A549 (cell line): ENCODE measurements around the gene OR6K2. TPM values are rescaled to one million over a fixed set of nuclear protein-coding genes. Genes with fewer than 3 reads are reported as not detected.
"Not testable (repeated sequence)": the region's sequence is repeated elsewhere in the genome, so short reads cannot be mapped to it uniquely, and the experiment has no call there.

Experiments
- ATAC-seq, 2 experiments: fragments of 200-7000 bp in 1 of 2; fragments of >200 bp in 1 of 2; cut with Nextera tagmentation in 1 of 2; cut with Tn5 transposase in 1 of 2; 3 replicates each; pipeline versions ENCODE4 v1.8.0 to v1.9.1; 2018 to 2020; ENCODE audit warnings: mild to moderate bottlenecking in 1 of 2, moderate library complexity in 1 of 2
- CTCF ChIA-PET: fragments of 300-600 bp; sonication (Branson Sonifier 250); formaldehyde crosslinking; extraction: SDS; loops from one replicate; lab custom pipeline; 2021; ENCODE audit warnings: antibody characterized with exemption, inconsistent platforms; lab: Yijun Ruan, JAX
- POLR2A ChIA-PET: fragments of 350-600 bp; formaldehyde crosslinking; extraction: SDS; loops from one replicate; lab custom pipeline; 2021; ENCODE audit warnings: antibody characterized with exemption, inconsistent platforms; lab: Yijun Ruan, JAX
- DNase-seq, 2 experiments: peaks; one replicate each; pipeline versions ENCODE4 v3.0.0 to v3.0.0-alpha.2; 2011 to 2016; ENCODE audit warnings: low read depth in 1 of 2, low spot score in 1 of 2
- FAIRE-seq: peaks from 2 replicates; lab custom pipeline; 2011; peaks lifted over from hg19 to GRCh38; lab: Jason Lieb, UNC
- H3K27ac ChIP-seq, 2 experiments: fragments of >200 bp; sonication (Bioruptor Twin); formaldehyde crosslinking; 3 replicates each; pipeline ENCODE4 v1.5.1; 2016 to 2017
- H3K4me1 ChIP-seq: fragments of >200 bp; sonication (Bioruptor Twin); formaldehyde crosslinking; 3 replicates; pipeline ENCODE4 v1.6.1; 2016
- H3K4me2 ChIP-seq: fragments of >200 bp; sonication (Bioruptor Twin); formaldehyde crosslinking; 3 replicates; pipeline ENCODE4 v1.6.1; 2016
- H3K4me3 ChIP-seq: fragments of >200 bp; sonication (Bioruptor Twin); formaldehyde crosslinking; 3 replicates; pipeline ENCODE4 v1.5.1; 2016
- H3K9me3 ChIP-seq: fragments of >200 bp; sonication (Bioruptor Twin); formaldehyde crosslinking; 3 replicates; pipeline ENCODE4 v1.6.1; 2016
- CBX2 ChIP-seq: fragments of 200-600 bp; sonication (generic); IDR thresholded peaks from 2 replicates; pipeline ENCODE4 v1.6.1; 2016; ENCODE audit warnings: low read depth, mild to moderate bottlenecking, borderline replicate concordance
- CBX8 ChIP-seq: fragments of 200-600 bp; sonication (generic); IDR thresholded peaks from 2 replicates; pipeline ENCODE4 v1.6.1; 2016
- CHD2 ChIP-seq: fragments of 150-350 bp; IDR thresholded peaks from 2 replicates; pipeline ENCODE4 v1.6.1; 2014; ENCODE audit warnings: low read length; ENCODE audit not compliant: partially characterized antibody
- CHD4 ChIP-seq: fragments of 200-600 bp; sonication (generic); IDR thresholded peaks from 2 replicates; pipeline ENCODE4 v1.6.1; 2016; ENCODE audit warnings: antibody characterized with exemption, mild to moderate bottlenecking, borderline replicate concordance
- FOSB ChIP-seq: fragments of 250-450 bp; sonication (Bioruptor Pico); IDR thresholded peaks from 2 replicates; pipeline ENCODE4 v1.5.0; 2020; ENCODE audit warnings: mild to moderate bottlenecking, moderate library complexity
- FOSL2 ChIP-seq, 2 experiments: fragments of 450-650 bp in 1 of 2; fragments of >200 bp in 1 of 2; sonication (Bioruptor Twin) in 1 of 2; formaldehyde crosslinking; IDR thresholded peaks; 2 replicates each; pipeline versions ENCODE4 v1.5.0 to v1.6.1; 2016 to 2020; ENCODE audit warnings: mild to moderate bottlenecking in 1 of 2, moderate library complexity in 1 of 2
- HDAC2 ChIP-seq: fragments of 200-600 bp; sonication (generic); IDR thresholded peaks from 2 replicates; pipeline ENCODE4 v1.6.1; 2016
- HES2 ChIP-seq: fragments of >200 bp; sonication (Bioruptor Twin); formaldehyde crosslinking; IDR thresholded peaks from 2 replicates; pipeline ENCODE4 v1.6.1; 2016
- HMGXB4 ChIP-seq: fragments of 250-450 bp; sonication (Bioruptor Pico); IDR thresholded peaks from 2 replicates; pipeline ENCODE4 v1.5.0; 2021; ENCODE audit warnings: mild to moderate bottlenecking, moderate library complexity, borderline replicate concordance
- HOXA7 ChIP-seq: fragments of 250-450 bp; sonication (Bioruptor Pico); IDR thresholded peaks from 2 replicates; pipeline ENCODE4 v1.5.0; 2020; ENCODE audit warnings: mild to moderate bottlenecking, moderate library complexity
- HOXB13 ChIP-seq: fragments of 250-450 bp; sonication (Bioruptor Pico); IDR thresholded peaks from 2 replicates; pipeline ENCODE4 v1.5.0; 2020; ENCODE audit warnings: low read depth, mild to moderate bottlenecking, moderate library complexity
- NFE2L2 ChIP-seq: fragments of 150-350 bp; conservative IDR thresholded peaks from 2 replicates; pipeline ENCODE4 v1.6.1; 2014; ENCODE audit warnings: low read length
- NR3C1 ChIP-seq: fragments of >200 bp; sonication (Bioruptor Twin); formaldehyde crosslinking; IDR thresholded peaks from 3 replicates; pipeline ENCODE4 v1.6.1; 2017
- POLR2A ChIP-seq: IDR thresholded peaks from 2 replicates; pipeline ENCODE4 v1.6.1; 2012; ENCODE audit warnings: mild to moderate bottlenecking, low read length
- RCOR1 ChIP-seq: fragments of 150-350 bp; IDR thresholded peaks from 2 replicates; pipeline ENCODE4 v1.6.1; 2014; ENCODE audit warnings: antibody characterized with exemption, low read length, low read depth
- REST ChIP-seq: fragments of 200-600 bp; sonication (generic); IDR thresholded peaks from 2 replicates; pipeline ENCODE4 v1.6.1; 2016; ENCODE audit warnings: antibody characterized with exemption, mild to moderate bottlenecking, moderate library complexity
- RNF2 ChIP-seq: fragments of 200-600 bp; sonication (generic); IDR thresholded peaks from 2 replicates; pipeline ENCODE4 v1.6.1; 2016; ENCODE audit warnings: low read depth, mild to moderate bottlenecking, antibody characterized with exemption, moderate library complexity, borderline replicate concordance
- ZC3H11A ChIP-seq: fragments of 450-650 bp; IDR thresholded peaks from 2 replicates; pipeline ENCODE4 v1.6.1; 2014; ENCODE audit warnings: antibody characterized with exemption, mild to moderate bottlenecking
- ZNF302 ChIP-seq: fragments of 250-450 bp; sonication (Bioruptor Pico); IDR thresholded peaks from 2 replicates; pipeline ENCODE4 v1.9.0; 2021; ENCODE audit warnings: inconsistent platforms, mild to moderate bottlenecking, moderate library complexity
- WGBS: methylation state at CpG from one replicate; pipeline ENCODE4 v1.1.6; 2017; ENCODE audit errors: missing lambda C conversion rate; 5-methylcytosine and 5-hydroxymethylcytosine counted together
- polyA plus RNA-seq, 4 experiments: library from polyadenylated mRNA; depleted of rRNA in 3 of 4; stranded (reverse); fragments of >200 nt; fragmentation: RNase III in 1 of 4; extraction: RNeasy Plus Mini Kit Qiagen cat#74134 plus additional on column Dnase treatment in 1 of 4; gene quantifications; 2 replicates in 3 of 4; 3 replicates in 1 of 4; pipeline ENCODE4 v1.2.3, GENCODE V29; 2011 to 2017
- TF ChIP-seq, protein P1 (sequence below): IDR thresholded peaks from 2 replicates; pipeline ENCODE4 v1.6.1; 2012
- TF ChIP-seq, protein P2 (sequence below): fragments of >200 bp; sonication (Bioruptor Twin); formaldehyde crosslinking; IDR thresholded peaks from 3 replicates; pipeline ENCODE4 v1.6.1; 2016
- TF ChIP-seq, protein P3 (sequence below): fragments of 450-650 bp; IDR thresholded peaks from 2 replicates; pipeline ENCODE4 v1.6.1; 2014; ENCODE audit warnings: antibody characterized with exemption

The OR6K2 gene
- polyA plus RNA-seq, 2 of the 4 experiments (the other 2 are of a cell fraction): not detected

DNA sequence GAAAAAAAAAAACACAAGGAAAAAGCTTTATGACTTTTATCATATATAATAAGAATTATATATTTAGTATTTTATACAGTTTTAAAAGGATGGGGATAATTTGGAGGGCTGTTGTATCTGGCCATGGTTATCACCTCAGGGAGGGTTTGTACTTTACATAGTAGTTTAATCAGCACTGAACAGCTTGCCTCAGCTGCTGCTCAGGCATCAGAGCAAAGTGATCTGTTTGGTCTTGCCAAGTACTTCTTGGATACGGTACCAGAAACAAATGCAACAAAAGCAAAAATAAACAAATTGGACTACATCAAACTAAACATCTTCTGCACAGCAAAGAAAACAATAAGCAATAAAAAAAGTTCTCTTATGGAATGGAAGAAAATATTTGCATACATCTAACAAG lies 11.3 kb downstream of the OR6K2 start:
- Histone ChIP-seq H3K4me1 (no peaks in the 10 kb centered on the region), H3K27ac (no peak overlapping the region), H3K4me3 (no peak overlapping the region), H3K9me3 (no peaks in the 10 kb centered on the region), H3K4me2 (no peak overlapping the region)
- DNase-seq (no peak), FAIRE-seq (no peak), ATAC-seq (no peak)
- WGBS: 23% methylated on average over 1 of the region's 1 CpG
- POLR2A ChIA-PET: no interaction called here
- TF ChIP-seq, protein P1, sequence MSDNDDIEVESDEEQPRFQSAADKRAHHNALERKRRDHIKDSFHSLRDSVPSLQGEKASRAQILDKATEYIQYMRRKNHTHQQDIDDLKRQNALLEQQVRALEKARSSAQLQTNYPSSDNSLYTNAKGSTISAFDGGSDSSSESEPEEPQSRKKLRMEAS: no peak
- TF ChIP-seq CHD2 (no peak), HDAC2 (no peak), FOSL2 (IDR thresholded peaks at IDR 0.05) (no peak), FOSL2 (CRISPR knock-in tag; IDR thresholded peaks at IDR 0.05) (no peak), HOXA7 (CRISPR knock-in tag) (no peak), ZNF302 (CRISPR knock-in tag) (no peak), POLR2A (no peak)
- TF ChIP-seq, protein P2, sequence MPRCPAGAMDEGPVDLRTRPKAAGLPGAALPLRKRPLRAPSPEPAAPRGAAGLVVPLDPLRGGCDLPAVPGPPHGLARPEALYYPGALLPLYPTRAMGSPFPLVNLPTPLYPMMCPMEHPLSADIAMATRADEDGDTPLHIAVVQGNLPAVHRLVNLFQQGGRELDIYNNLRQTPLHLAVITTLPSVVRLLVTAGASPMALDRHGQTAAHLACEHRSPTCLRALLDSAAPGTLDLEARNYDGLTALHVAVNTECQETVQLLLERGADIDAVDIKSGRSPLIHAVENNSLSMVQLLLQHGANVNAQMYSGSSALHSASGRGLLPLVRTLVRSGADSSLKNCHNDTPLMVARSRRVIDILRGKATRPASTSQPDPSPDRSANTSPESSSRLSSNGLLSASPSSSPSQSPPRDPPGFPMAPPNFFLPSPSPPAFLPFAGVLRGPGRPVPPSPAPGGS: no peak
- CTCF ChIA-PET: no interaction called here

DNA sequence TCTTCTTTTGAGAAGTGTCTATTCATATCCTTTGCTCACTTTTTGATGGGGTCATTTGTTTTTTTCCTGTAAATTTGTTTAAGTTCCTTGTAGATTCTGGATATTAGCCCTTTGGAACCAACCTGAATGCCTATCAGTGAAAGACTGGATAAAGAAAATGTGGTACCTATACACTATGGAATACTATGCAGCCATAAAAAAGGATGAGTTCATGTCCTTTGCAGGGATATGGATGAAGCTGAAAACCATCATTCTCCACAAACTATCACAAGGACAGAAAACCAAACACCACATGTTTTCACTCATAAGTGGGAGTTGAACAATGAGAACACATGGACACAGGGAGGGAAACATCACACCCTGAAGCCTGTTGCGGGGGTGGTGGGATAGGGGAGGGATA lies 12.1 kb downstream of the OR6K2 start:
- CTCF ChIA-PET, ATAC-seq, H3K9me3 ChIP-seq, H3K4me2 ChIP-seq, H3K27ac ChIP-seq, FAIRE-seq, H3K4me3 ChIP-seq, DNase-seq, H3K4me1 ChIP-seq, POLR2A ChIA-PET: not testable (repeated sequence)
- WGBS: 0% methylated on average over 1 of the region's 1 CpG

- H3K4me1 ChIP-seq: no peaks in the 10 kb centered on the region
Observed at GRCh38 chr1:158687037-158687436, 13.4 kb downstream of the OR6K2 start.

More at GRCh38 chr1:158687037-158687436, 13.4 kb downstream of the OR6K2 start:
- H3K4me3 ChIP-seq: no peak overlapping the region
- no peak for ATAC-seq
- ChIA-PET POLR2A (no interaction called here), CTCF (interaction anchor here (0.6 to 1.5 kb wide), 2 partner anchors 9 to 15 kb away, joined by 3 to 4 read pairs; no protein-coding TSS in a partner anchor)
- H3K9me3 ChIP-seq: no peaks in the 10 kb centered on the region
- DNase-seq: no peak
- no peak overlapping the region for H3K4me2 ChIP-seq
- H3K27ac ChIP-seq: no peak overlapping the region
- no peak for TF ChIP-seq CBX2
- no peak for TF ChIP-seq CHD4
- no peak for TF ChIP-seq NR3C1
- TF ChIP-seq RNF2: no peak
- no peak for TF ChIP-seq ZC3H11A
- no peak for TF ChIP-seq HES2
- no peak for TF ChIP-seq RCOR1
- TF ChIP-seq HMGXB4 (CRISPR knock-in tag): no peak
- TF ChIP-seq, protein P2: no peak
- TF ChIP-seq REST: no peak
- TF ChIP-seq FOSB: no peak
- no peak for TF ChIP-seq HDAC2
- TF ChIP-seq NFE2L2: no peak
- TF ChIP-seq HOXB13: no peak
- TF ChIP-seq FOSL2 (IDR thresholded peaks at IDR 0.05): no peak
- no peak for TF ChIP-seq FOSL2 (CRISPR knock-in tag; IDR thresholded peaks at IDR 0.05)
- TF ChIP-seq, protein P3, sequence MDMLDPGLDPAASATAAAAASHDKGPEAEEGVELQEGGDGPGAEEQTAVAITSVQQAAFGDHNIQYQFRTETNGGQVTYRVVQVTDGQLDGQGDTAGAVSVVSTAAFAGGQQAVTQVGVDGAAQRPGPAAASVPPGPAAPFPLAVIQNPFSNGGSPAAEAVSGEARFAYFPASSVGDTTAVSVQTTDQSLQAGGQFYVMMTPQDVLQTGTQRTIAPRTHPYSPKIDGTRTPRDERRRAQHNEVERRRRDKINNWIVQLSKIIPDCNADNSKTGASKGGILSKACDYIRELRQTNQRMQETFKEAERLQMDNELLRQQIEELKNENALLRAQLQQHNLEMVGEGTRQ: no peak
- TF ChIP-seq CBX8: no peak
- FAIRE-seq: no peak
